Activated naive CD8-positive, alpha-beta T cell treated with anti-CD3 and anti-CD28 coated beads, Interleukin-2, amount 50 U/mL, for 24 hours (primary cell): Measurements from ENCODE around the gene MTREX.

Experiments
- ATAC-seq: fragments of 150-1000 bp; cut with Tn5 transposase; one replicate; pipeline ENCODE4 v1.10.0; 2021
- DNase-seq: peaks from one replicate; pipeline ENCODE4 v3.0.0; 2021
- H3K27ac Mint-ChIP-seq: one replicate; pipeline ENCODE4 v1.8.0; 2021; ENCODE audit warnings: mild to moderate bottlenecking, mixed read lengths
- H3K27me3 Mint-ChIP-seq: one replicate; pipeline ENCODE4 v1.8.0; 2021; ENCODE audit warnings: mixed read lengths
- H3K36me3 Mint-ChIP-seq: one replicate; pipeline ENCODE4 v1.8.0; 2021; ENCODE audit warnings: low read depth, mixed read lengths
- H3K4me1 Mint-ChIP-seq: one replicate; pipeline ENCODE4 v1.8.0; 2021; ENCODE audit warnings: mixed read lengths
- H3K4me3 Mint-ChIP-seq: one replicate; pipeline ENCODE4 v1.8.0; 2021; ENCODE audit warnings: mild to moderate bottlenecking, moderate library complexity, mixed read lengths
- H3K9me3 Mint-ChIP-seq: one replicate; pipeline ENCODE4 v1.8.0; 2021; ENCODE audit warnings: mixed read lengths

Gene MTREX

GRCh38 chr5:55415071-55415470, 107.3 kb downstream of the MTREX start:
- Mint-ChIP-seq H3K27ac (no peak overlapping the region), H3K36me3 (peaks cover 55% of the 10 kb centered on the region), H3K4me1 (peaks cover 39% of the 10 kb centered on the region), H3K9me3 (no peaks in the 10 kb centered on the region), H3K27me3 (no peaks in the 10 kb centered on the region), H3K4me3 (no peak overlapping the region)
- ATAC-seq, result no peak
- no peak for DNase-seq

DNA sequence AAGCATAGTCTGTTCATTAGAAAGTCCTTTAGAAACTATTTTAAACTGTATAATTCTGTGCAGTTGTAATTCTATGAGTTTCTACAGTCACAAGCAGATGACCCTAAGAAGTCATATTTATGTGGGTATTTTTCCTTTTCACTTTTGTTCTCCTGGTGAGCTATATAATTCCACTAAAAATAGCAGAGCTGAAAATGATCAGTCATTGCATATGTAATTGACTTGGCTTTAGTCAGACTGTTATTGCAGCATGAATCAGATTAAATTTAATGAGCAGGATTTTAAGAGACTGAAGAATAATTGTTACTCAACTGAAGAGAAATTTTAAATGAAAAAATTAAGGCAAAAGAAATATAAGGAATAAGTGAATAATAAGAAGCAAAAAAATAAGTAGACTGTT, 108.5 kb downstream of the MTREX start:
- Mint-ChIP-seq H3K27me3 (no peaks in the 10 kb centered on the region), H3K9me3 (no peaks in the 10 kb centered on the region), H3K27ac (no peak overlapping the region), H3K36me3 (peaks cover 58% of the 10 kb centered on the region), H3K4me3 (no peak overlapping the region), H3K4me1 (peaks cover 46% of the 10 kb centered on the region)
- DNase-seq (no peak), ATAC-seq (no peak)

GRCh38 chr5:55418994-55419968, 111.5 kb downstream of the MTREX start:
- Mint-ChIP-seq H3K27me3 (no peaks in the 10 kb centered on the region), H3K9me3 (peaks cover 6% of the 10 kb centered on the region), H3K36me3 (peaks cover 68% of the 10 kb centered on the region), H3K4me3 (no peak overlapping the region), H3K27ac (no peak overlapping the region), H3K4me1 (peaks cover 59% of the 10 kb centered on the region)
- ATAC-seq (no peak), DNase-seq (no peak)

DNA sequence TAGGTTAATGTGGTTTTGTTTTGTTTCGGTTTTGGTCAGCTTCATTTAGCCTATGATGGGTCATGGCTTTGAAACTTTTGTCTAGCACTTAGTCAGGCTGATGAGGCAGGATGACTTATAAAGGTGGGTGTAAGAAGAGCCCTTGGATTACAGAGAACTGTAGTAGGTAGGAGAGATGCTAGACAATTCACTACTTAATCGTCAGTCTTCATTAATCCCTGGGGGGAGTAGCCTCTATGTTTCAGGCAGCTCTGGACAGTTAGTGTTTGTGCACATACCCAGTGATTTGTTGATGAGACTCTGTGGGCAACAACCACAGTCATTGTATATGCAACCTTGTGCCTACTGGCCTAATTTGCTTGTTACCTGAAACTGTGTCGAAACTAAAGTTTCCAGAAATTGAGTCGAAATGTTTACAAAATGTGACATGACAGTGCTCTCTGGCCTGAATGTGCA, 113.3 kb downstream of the MTREX start:
- H3K9me3 Mint-ChIP-seq, result peaks cover 6% of the 10 kb centered on the region
- no peaks in the 10 kb centered on the region for H3K27me3 Mint-ChIP-seq
- peak overlapping the region; percentile 83 for H3K27ac Mint-ChIP-seq
- peaks cover 49% of the 10 kb centered on the region for H3K4me1 Mint-ChIP-seq
- DNase-seq, result no peak
- ATAC-seq, result peak; percentile 100
- H3K36me3 Mint-ChIP-seq, result peaks cover 75% of the 10 kb centered on the region
- peak overlapping the region; percentile 36 for H3K4me3 Mint-ChIP-seq

DNA sequence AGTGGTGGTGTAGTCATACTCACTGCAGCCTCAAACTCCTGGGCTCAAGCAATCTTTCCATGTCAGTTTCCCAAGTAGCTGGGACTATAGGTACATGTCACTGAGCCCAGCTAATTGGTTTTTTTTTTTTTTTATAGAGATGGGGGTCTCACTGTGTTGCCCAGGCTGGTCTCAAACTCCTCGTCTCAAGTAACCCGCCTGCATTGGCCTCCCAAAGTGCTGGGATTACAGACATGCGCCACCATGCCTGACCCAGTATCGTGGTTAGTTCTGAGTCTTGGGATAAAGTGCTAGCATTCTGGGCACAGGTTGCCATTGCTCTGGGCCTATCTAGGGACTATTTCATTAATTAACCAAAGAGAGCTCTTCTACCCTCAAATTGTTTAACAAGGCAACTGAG, 118.7 kb downstream of the MTREX start:
- Mint-ChIP-seq H3K27me3 (no peaks in the 10 kb centered on the region), H3K4me1 (peaks cover 24% of the 10 kb centered on the region), H3K27ac (no peak overlapping the region), H3K36me3 (peaks cover 94% of the 10 kb centered on the region), H3K4me3 (no peak overlapping the region), H3K9me3 (peaks cover 30% of the 10 kb centered on the region)
- DNase-seq (no peak), ATAC-seq (no peak)

GRCh38 chr5:55427157-55427556, 119.4 kb downstream of the MTREX start:
- Mint-ChIP-seq H3K27me3 (no peaks in the 10 kb centered on the region), H3K4me1 (peaks cover 19% of the 10 kb centered on the region), H3K27ac (no peak overlapping the region), H3K4me3 (no peak overlapping the region), H3K36me3 (peaks cover 93% of the 10 kb centered on the region), H3K9me3 (peaks cover 35% of the 10 kb centered on the region)
- ATAC-seq (no peak), DNase-seq (no peak)

- peaks cover 5% of the 10 kb centered on the region for H3K4me1 Mint-ChIP-seq
- ATAC-seq (no peak), DNase-seq (no peak)
- H3K9me3 Mint-ChIP-seq, result peaks cover 39% of the 10 kb centered on the region
- H3K27me3 Mint-ChIP-seq, result no peaks in the 10 kb centered on the region
- no peak overlapping the region for H3K4me3 Mint-ChIP-seq
- H3K36me3 Mint-ChIP-seq, result peaks cover 88% of the 10 kb centered on the region
- H3K27ac Mint-ChIP-seq, result no peak overlapping the region
Measured at GRCh38 chr5:55429221-55429612, 121.4 kb downstream of the MTREX start.

DNA sequence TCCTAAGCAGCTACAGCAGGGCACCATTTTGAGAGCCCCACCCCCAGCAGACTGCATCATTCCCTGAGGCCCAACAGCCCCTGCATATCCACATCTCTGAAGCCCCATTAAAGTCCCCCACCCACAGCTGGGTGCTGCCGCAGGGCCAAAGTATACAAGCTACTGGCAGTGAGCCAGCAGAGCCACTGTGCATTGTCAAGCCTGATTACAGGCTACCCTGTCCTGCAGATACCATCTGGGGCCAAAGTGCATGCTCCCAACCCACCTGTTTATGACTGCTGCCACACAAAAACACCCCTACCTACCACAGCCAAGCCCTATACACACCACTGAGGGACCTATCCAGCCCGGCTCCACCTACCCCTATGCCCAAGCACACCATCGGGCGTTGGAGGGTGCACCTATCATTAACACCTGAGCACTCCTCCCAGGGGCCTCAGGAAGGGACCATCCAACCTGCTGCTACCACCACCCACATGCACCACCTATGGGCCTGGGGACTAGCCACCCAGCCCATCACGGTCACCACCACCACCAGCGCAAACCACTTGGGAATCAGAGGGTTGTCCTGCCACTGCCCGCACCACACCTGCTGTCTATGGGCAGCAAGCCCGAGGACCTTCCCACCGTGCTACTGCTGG, 121.9 kb downstream of the MTREX start:
- ATAC-seq (no peak), DNase-seq (no peak)
- H3K27ac Mint-ChIP-seq, result no peak overlapping the region
- no peak overlapping the region for H3K4me3 Mint-ChIP-seq
- peaks cover 5% of the 10 kb centered on the region for H3K4me1 Mint-ChIP-seq
- peaks cover 88% of the 10 kb centered on the region for H3K36me3 Mint-ChIP-seq
- peaks cover 44% of the 10 kb centered on the region for H3K9me3 Mint-ChIP-seq
- no peaks in the 10 kb centered on the region for H3K27me3 Mint-ChIP-seq

DNA sequence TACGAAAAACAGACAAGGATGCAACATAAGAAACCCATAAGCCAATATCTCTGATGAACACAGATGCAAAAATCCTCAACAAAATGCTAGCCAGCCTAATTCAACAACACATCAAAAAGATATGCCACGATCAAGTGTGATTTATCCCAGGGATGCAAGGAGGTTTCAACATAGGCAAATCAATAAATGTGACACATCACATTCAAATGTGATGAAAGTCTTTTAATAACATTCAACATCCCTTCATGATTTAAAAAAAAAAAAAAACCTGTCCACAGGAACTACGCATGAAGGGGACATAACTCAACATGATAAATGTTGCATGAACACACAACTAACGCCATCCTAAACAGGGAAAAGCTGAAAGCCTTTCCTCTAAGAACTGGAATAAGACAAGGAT, 124.8 kb downstream of the MTREX start:
- no peak for DNase-seq
- H3K27ac Mint-ChIP-seq, result no peak overlapping the region
- peaks cover 83% of the 10 kb centered on the region for H3K36me3 Mint-ChIP-seq
- no peak for ATAC-seq
- peaks cover 60% of the 10 kb centered on the region for H3K9me3 Mint-ChIP-seq
- H3K4me3 Mint-ChIP-seq, result no peak overlapping the region
- no peaks in the 10 kb centered on the region for H3K27me3 Mint-ChIP-seq
- peaks cover 2% of the 10 kb centered on the region for H3K4me1 Mint-ChIP-seq

DNA sequence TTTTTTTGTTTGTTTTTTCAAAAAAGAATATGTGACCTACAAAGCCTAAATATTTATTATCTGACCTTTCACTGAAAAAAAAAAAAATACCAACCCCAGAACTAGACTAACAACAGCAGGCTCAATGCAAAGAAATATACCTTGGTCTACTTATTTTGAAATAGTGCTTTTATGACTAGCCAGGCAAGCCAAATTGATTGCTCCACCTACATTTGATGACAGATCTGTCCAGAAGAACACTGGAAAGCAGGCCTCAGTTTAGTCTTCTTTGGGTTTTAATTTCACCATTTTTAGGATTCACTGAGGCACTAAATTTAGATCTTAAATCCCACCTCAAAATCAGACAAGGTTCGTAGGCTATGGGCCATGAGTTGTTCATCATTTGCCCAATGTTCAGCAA, 129.7 kb downstream of the MTREX start:
- H3K27ac Mint-ChIP-seq, result peak overlapping the region; percentile 29
- H3K36me3 Mint-ChIP-seq, result peaks cover 49% of the 10 kb centered on the region
- ATAC-seq, result no peak

GRCh38 chr5:55437859-55438206, 130.0 kb downstream of the MTREX start:
- Mint-ChIP-seq H3K4me3 (no peak overlapping the region), H3K9me3 (peaks cover 25% of the 10 kb centered on the region), H3K27ac (peak overlapping the region; percentile 29), H3K36me3 (peaks cover 45% of the 10 kb centered on the region), H3K27me3 (no peaks in the 10 kb centered on the region), H3K4me1 (peaks cover 47% of the 10 kb centered on the region)
- ATAC-seq (no peak), DNase-seq (no peak)

More for the DNA sequence above, 129.7 kb downstream of the MTREX start:
- peaks cover 45% of the 10 kb centered on the region for H3K4me1 Mint-ChIP-seq
- peaks cover 28% of the 10 kb centered on the region for H3K9me3 Mint-ChIP-seq
- H3K4me3 Mint-ChIP-seq, result no peak overlapping the region
- no peaks in the 10 kb centered on the region for H3K27me3 Mint-ChIP-seq
- DNase-seq, result no peak

- H3K27me3 Mint-ChIP-seq, result no peaks in the 10 kb centered on the region
- ATAC-seq (no peak), DNase-seq (no peak)
- peaks cover 40% of the 10 kb centered on the region for H3K36me3 Mint-ChIP-seq
- H3K4me1 Mint-ChIP-seq, result peaks cover 47% of the 10 kb centered on the region
- peaks cover 23% of the 10 kb centered on the region for H3K9me3 Mint-ChIP-seq
- H3K27ac Mint-ChIP-seq, result peak overlapping the region; percentile 5
- no peak overlapping the region for H3K4me3 Mint-ChIP-seq
Measured at GRCh38 chr5:55438998-55439397, 131.2 kb downstream of the MTREX start.

GRCh38 chr5:55440188-55440646, 132.4 kb downstream of the MTREX start:
- ATAC-seq, result peak; percentile 72
- H3K27me3 Mint-ChIP-seq, result no peaks in the 10 kb centered on the region

DNA sequence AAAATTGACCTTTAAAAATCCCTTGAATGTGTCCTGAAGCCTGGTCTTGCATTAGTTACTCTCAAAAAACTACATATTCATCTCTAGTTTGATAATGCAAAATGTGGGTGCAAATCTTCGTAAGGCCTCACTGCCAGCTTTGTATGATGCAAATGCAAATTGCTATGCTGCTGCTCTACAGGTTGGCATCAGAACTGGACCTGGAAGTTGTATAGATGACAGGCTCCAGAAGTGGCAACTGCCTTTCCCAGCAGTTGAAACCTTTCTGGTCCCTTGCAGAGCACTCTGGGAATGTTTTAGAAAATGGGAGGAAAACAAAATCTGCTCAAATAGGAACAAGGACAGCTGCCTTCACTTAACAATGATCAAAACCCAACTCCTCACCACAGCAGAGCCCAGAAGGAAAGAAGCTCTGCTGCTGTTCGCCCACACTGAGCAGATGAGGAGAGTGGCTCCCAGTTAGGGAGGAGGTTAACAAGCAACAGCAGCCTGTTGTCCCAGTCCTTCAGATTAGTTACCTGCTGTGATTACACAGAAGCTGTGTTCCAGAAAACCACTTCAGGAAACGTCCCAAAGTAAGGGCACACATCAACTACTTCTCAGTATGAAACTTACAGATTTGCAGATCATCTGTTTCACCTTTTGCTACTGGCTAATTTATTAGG, 133.4 kb downstream of the MTREX start:
- Mint-ChIP-seq H3K4me3 (no peak overlapping the region), H3K27me3 (no peaks in the 10 kb centered on the region), H3K27ac (no peak overlapping the region), H3K36me3 (peaks cover 18% of the 10 kb centered on the region), H3K9me3 (peaks cover 3% of the 10 kb centered on the region), H3K4me1 (peaks cover 47% of the 10 kb centered on the region)
- ATAC-seq (no peak), DNase-seq (no peak)

More at GRCh38 chr5:55440188-55440646, 132.4 kb downstream of the MTREX start:
- peak; percentile 17 for DNase-seq
- Mint-ChIP-seq H3K4me1 (peaks cover 47% of the 10 kb centered on the region), H3K9me3 (peaks cover 11% of the 10 kb centered on the region), H3K4me3 (peak overlapping the region; percentile 12), H3K36me3 (peaks cover 28% of the 10 kb centered on the region), H3K27ac (peak overlapping the region; percentile 56)
